GM12874 (cell line): Measurements from ENCODE around the gene PABPC1L.

Experiments used
- CTCF ChIP-seq: IDR thresholded peaks from 2 replicates; pipeline ENCODE4 v1.5.1; 2011; ENCODE audit warnings: low read depth, mild to moderate bottlenecking, control low read depth, low read length, moderate library complexity; ENCODE audit not compliant: insufficient read depth

PABPC1L gene

GRCh38 chr20:44921447-44921846 is 11.6 kb downstream of the PABPC1L start:
- TF ChIP-seq CTCF: no peak

- TF ChIP-seq CTCF: no peak
Observed at GRCh38 chr20:44924541-44924940, 14.7 kb downstream of the PABPC1L start.

- no peak for TF ChIP-seq CTCF
Observed at GRCh38 chr20:44928595-44928994, 18.7 kb downstream of the PABPC1L start.

GRCh38 chr20:44930517-44931168 is 20.8 kb downstream of the PABPC1L start:
- no peak for TF ChIP-seq CTCF

GRCh38 chr20:44931911-44932310 is 22.1 kb downstream of the PABPC1L start:
- no peak for TF ChIP-seq CTCF

- no peak for TF ChIP-seq CTCF
Observed at GRCh38 chr20:44932916-44933315, 23.1 kb downstream of the PABPC1L start.

GRCh38 chr20:44936510-44936909 is 26.6 kb downstream of the PABPC1L start:
- TF ChIP-seq CTCF: no peak
